BE2C (cell line): ENCODE data around the gene MALRD1.

Source experiments
- DNase-seq: peaks from one replicate; pipeline ENCODE4 v3.0.0-alpha.2; 2020
- H3K27me3 ChIP-seq: fragments of 250-450 bp; sonication (Bioruptor Pico); 2 replicates; pipeline ENCODE4 v1.5.1; 2020; ENCODE audit warnings: mild to moderate bottlenecking
- H3K36me3 ChIP-seq: fragments of 250-450 bp; sonication (Bioruptor Pico); 2 replicates; pipeline ENCODE4 v1.5.1; 2020; ENCODE audit warnings: mild to moderate bottlenecking
- H3K4me1 ChIP-seq: fragments of 250-450 bp; sonication (Bioruptor Pico); 2 replicates; pipeline ENCODE4 v1.5.1; 2020
- H3K4me3 ChIP-seq: 2 replicates; pipeline ENCODE4 v1.5.1; 2011; ENCODE audit warnings: low read depth, low read length
- H3K9me3 ChIP-seq: fragments of 250-450 bp; sonication (Bioruptor Pico); 2 replicates; pipeline ENCODE4 v1.5.1; 2020
- CTCF ChIP-seq: IDR thresholded peaks from 2 replicates; pipeline ENCODE4 v1.5.1; 2012; ENCODE audit warnings: mild to moderate bottlenecking, low read depth, low read length

MALRD1 gene

GRCh38 chr10:19634163-19634562 lies 585.6 kb downstream of the MALRD1 start:
- H3K9me3 ChIP-seq = no peaks in the 10 kb centered on the region

GRCh38 chr10:19638182-19638895 lies 589.7 kb downstream of the MALRD1 start:
- Histone ChIP-seq H3K9me3 (no peaks in the 10 kb centered on the region), H3K4me3 (no peak overlapping the region)
- DNase-seq = no peak

More at GRCh38 chr10:19634163-19634562, 585.6 kb downstream of the MALRD1 start:
- DNase-seq = no peak
- H3K36me3 ChIP-seq = no peaks in the 10 kb centered on the region
- no peak for TF ChIP-seq CTCF
- H3K4me1 ChIP-seq = no peaks in the 10 kb centered on the region
- no peaks in the 10 kb centered on the region for H3K27me3 ChIP-seq
- H3K4me3 ChIP-seq = no peak overlapping the region

GRCh38 chr10:19638896-19639233 lies 590.3 kb downstream of the MALRD1 start:
- DNase-seq = no peak
- H3K4me1 ChIP-seq = no peaks in the 10 kb centered on the region
- H3K4me3 ChIP-seq = no peak overlapping the region
- no peaks in the 10 kb centered on the region for H3K27me3 ChIP-seq
- no peaks in the 10 kb centered on the region for H3K9me3 ChIP-seq
- TF ChIP-seq CTCF = no peak
- no peaks in the 10 kb centered on the region for H3K36me3 ChIP-seq

More at GRCh38 chr10:19638182-19638895, 589.7 kb downstream of the MALRD1 start:
- no peaks in the 10 kb centered on the region for H3K36me3 ChIP-seq
- no peak for TF ChIP-seq CTCF
- H3K27me3 ChIP-seq = no peaks in the 10 kb centered on the region
- no peaks in the 10 kb centered on the region for H3K4me1 ChIP-seq

GRCh38 chr10:19640566-19641263 lies 592.1 kb downstream of the MALRD1 start:
- H3K4me1 ChIP-seq = no peaks in the 10 kb centered on the region
- TF ChIP-seq CTCF = no peak
- no peak for DNase-seq

GRCh38 chr10:19651549-19651948 lies 602.9 kb downstream of the MALRD1 start:
- Histone ChIP-seq H3K27me3 (no peaks in the 10 kb centered on the region), H3K4me3 (no peak overlapping the region), H3K36me3 (no peaks in the 10 kb centered on the region), H3K4me1 (no peaks in the 10 kb centered on the region), H3K9me3 (no peaks in the 10 kb centered on the region)
- no peak for TF ChIP-seq CTCF
- DNase-seq = no peak

More at GRCh38 chr10:19640566-19641263, 592.1 kb downstream of the MALRD1 start:
- no peaks in the 10 kb centered on the region for H3K36me3 ChIP-seq
- no peaks in the 10 kb centered on the region for H3K9me3 ChIP-seq
- H3K4me3 ChIP-seq = no peak overlapping the region
- no peaks in the 10 kb centered on the region for H3K27me3 ChIP-seq

GRCh38 chr10:19652750-19653149 lies 604.1 kb downstream of the MALRD1 start:
- Histone ChIP-seq H3K27me3 (no peaks in the 10 kb centered on the region), H3K4me1 (no peaks in the 10 kb centered on the region), H3K4me3 (no peak overlapping the region), H3K9me3 (no peaks in the 10 kb centered on the region), H3K36me3 (no peaks in the 10 kb centered on the region)
- no peak for DNase-seq
- TF ChIP-seq CTCF = no peak
